Neural progenitor cell (in vitro differentiated cells): ENCODE results near the gene HOXA10. TPM values are rescaled to one million over a fixed set of nuclear protein-coding genes. Genes with fewer than 3 reads are reported as not detected.
A peak's percentile ranks its signal among the peaks of the same experiment; 100 is the strongest.

ENCODE experiments used
- DNase-seq: peaks from one replicate; pipeline ENCODE4 v3.0.0-alpha.2; 2016; ENCODE audit warnings: low spot score
- H2AFZ ChIP-seq: fragments of 200-600 bp; sonication (generic); replicated peaks from 2 replicates; pipeline ENCODE4 v1.6.1; 2016; ENCODE audit warnings: antibody characterized with exemption
- H3F3A ChIP-seq: fragments of 200-600 bp; sonication (generic); 2 replicates; pipeline ENCODE4 v1.6.1; 2016; ENCODE audit warnings: antibody characterized with exemption, low read depth
- H3K27ac ChIP-seq: fragments of 200-600 bp; sonication (generic); 2 replicates; pipeline ENCODE4 v1.5.1; 2016; ENCODE audit warnings: mild to moderate bottlenecking
- H3K27me3 ChIP-seq: fragments of 200-600 bp; sonication (generic); 2 replicates; pipeline ENCODE4 v1.6.1; 2016; ENCODE audit warnings: mild to moderate bottlenecking, moderate library complexity
- H3K36me3 ChIP-seq: fragments of 200-600 bp; sonication (generic); 2 replicates; pipeline ENCODE4 v1.5.1; 2016
- H3K4me1 ChIP-seq: fragments of 200-600 bp; sonication (generic); 2 replicates; pipeline ENCODE4 v1.6.1; 2016; ENCODE audit warnings: mixed run types
- H3K4me2 ChIP-seq: fragments of 200-600 bp; sonication (generic); 2 replicates; pipeline ENCODE4 v1.6.1; 2016
- H3K4me3 ChIP-seq: fragments of 200-600 bp; sonication (generic); 2 replicates; pipeline ENCODE4 v1.5.1; 2016
- H3K79me2 ChIP-seq: fragments of 200-600 bp; sonication (generic); 2 replicates; pipeline ENCODE4 v1.6.1; 2016; ENCODE audit warnings: low read depth
- H3K9ac ChIP-seq: fragments of 200-600 bp; sonication (generic); 2 replicates; pipeline ENCODE4 v1.6.1; 2016
- H3K9me3 ChIP-seq: fragments of 200-600 bp; sonication (generic); 2 replicates; pipeline ENCODE4 v1.5.1; 2016; ENCODE audit warnings: low read depth
- H4K20me1 ChIP-seq: fragments of 200-600 bp; sonication (generic); 2 replicates; pipeline ENCODE4 v1.6.1; 2016; ENCODE audit warnings: low read depth
- H3K27ac Mint-ChIP-seq: 3 replicates; pipeline ENCODE4 v1.8.0; 2021; ENCODE audit warnings: mixed read lengths
- H3K27me3 Mint-ChIP-seq: 2 replicates; pipeline ENCODE4 v1.8.0; 2022; ENCODE audit warnings: low read depth, mild to moderate bottlenecking, inconsistent platforms, moderate library complexity, mixed read lengths; ENCODE audit not compliant: insufficient read depth
- H3K36me3 Mint-ChIP-seq: 3 replicates; pipeline ENCODE4 v1.8.0; 2021; ENCODE audit warnings: mixed read lengths
- H3K4me1 Mint-ChIP-seq: 3 replicates; pipeline ENCODE4 v1.8.0; 2021; ENCODE audit warnings: mixed read lengths
- H3K4me3 Mint-ChIP-seq: 3 replicates; pipeline ENCODE4 v1.8.0; 2021; ENCODE audit warnings: mild to moderate bottlenecking, moderate library complexity, mixed read lengths
- H3K9me3 Mint-ChIP-seq: 3 replicates; pipeline ENCODE4 v1.8.0; 2020; ENCODE audit warnings: mixed read lengths
- CTCF ChIP-seq: fragments of 200-600 bp; sonication (generic); IDR thresholded peaks from 2 replicates; pipeline ENCODE4 v1.5.1; 2017; ENCODE audit warnings: antibody characterized with exemption, mild to moderate bottlenecking
- EZH2 ChIP-seq: fragments of 200-600 bp; sonication (generic); IDR thresholded peaks from 2 replicates; pipeline ENCODE4 v1.6.1; 2017; ENCODE audit warnings: antibody characterized with exemption, mild to moderate bottlenecking, moderate library complexity
- EZH2phosphoT487 ChIP-seq: fragments of 200-600 bp; sonication (generic); IDR thresholded peaks from 2 replicates; pipeline ENCODE4 v1.6.1; 2017; ENCODE audit warnings: antibody characterized with exemption
- total RNA-seq: library from RNA; depleted of rRNA; stranded (reverse); fragments of >200 nt; gene quantifications from 2 replicates; pipeline ENCODE4 v1.2.3, GENCODE V29; 2015; ENCODE audit warnings: low replicate concordance

HOXA10 gene
- total RNA-seq, 1 donor from 2014 or later = not detected

DNA sequence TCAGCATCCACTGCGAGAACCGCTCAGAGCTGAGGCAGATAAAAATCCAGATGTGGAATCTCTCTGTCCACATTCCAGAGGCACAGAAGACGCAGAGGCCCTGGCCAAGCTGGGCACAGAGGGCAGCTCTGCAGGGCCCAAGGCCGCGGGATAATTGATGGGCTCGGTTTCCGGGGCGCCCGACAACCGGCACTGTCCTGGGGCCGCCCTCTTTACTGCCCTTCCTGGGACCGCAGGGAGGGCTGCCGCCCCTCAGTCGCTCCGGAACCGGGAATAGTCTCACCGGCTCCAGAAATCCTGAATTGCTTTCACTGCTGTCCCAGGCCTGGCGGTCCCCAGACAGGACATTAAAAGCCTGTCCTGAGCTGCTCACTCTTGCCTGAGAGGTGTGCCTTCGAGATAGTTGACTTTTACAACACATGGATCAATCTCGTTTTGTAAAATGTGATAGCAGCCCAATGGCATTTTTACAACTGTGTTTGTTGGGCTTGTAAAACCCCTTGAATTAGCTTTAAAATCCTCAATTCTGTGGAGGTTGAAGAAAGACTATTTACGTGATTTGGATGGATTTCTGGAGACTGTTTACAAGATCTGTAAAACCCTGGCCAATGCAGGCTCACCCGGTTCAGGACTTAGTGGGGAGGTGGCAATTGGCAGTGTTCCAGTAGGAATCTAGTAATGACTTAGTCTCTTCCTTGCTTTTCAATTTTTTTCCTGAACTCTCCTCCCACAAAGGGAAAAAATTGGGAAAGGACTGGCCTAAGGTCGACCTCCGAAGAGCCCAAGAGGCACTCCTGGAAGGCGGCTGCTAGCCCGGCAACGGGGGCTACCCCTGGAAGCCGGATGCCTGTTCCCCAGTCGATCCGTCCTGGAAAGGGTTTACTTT lies 25.1 kb downstream of the HOXA10 start:
- Histone ChIP-seq H3K27ac (no peak overlapping the region), H2AFZ (no peak overlapping the region), H4K20me1 (peaks cover 71% of the 10 kb centered on the region), H3K4me1 (no peaks in the 10 kb centered on the region), H3K9me3 (no peaks in the 10 kb centered on the region), H3F3A (no peaks in the 10 kb centered on the region), H3K36me3 (no peaks in the 10 kb centered on the region), H3K9ac (no peak overlapping the region), H3K27me3 (peaks cover 100% of the 10 kb centered on the region), H3K4me2 (no peak overlapping the region), H3K4me3 (no peak overlapping the region), H3K79me2 (no peaks in the 10 kb centered on the region)
- TF ChIP-seq EZH2phosphoT487 (peak; percentile 1), EZH2 (peak; percentile 71), CTCF (no peak)
- Mint-ChIP-seq H3K36me3 (peaks cover 2% of the 10 kb centered on the region), H3K4me3 (no peak overlapping the region), H3K4me1 (peaks cover 5% of the 10 kb centered on the region), H3K9me3 (peaks cover 30% of the 10 kb centered on the region), H3K27me3 (peaks cover 94% of the 10 kb centered on the region), H3K27ac (no peak overlapping the region)
- DNase-seq = no peak

DNA sequence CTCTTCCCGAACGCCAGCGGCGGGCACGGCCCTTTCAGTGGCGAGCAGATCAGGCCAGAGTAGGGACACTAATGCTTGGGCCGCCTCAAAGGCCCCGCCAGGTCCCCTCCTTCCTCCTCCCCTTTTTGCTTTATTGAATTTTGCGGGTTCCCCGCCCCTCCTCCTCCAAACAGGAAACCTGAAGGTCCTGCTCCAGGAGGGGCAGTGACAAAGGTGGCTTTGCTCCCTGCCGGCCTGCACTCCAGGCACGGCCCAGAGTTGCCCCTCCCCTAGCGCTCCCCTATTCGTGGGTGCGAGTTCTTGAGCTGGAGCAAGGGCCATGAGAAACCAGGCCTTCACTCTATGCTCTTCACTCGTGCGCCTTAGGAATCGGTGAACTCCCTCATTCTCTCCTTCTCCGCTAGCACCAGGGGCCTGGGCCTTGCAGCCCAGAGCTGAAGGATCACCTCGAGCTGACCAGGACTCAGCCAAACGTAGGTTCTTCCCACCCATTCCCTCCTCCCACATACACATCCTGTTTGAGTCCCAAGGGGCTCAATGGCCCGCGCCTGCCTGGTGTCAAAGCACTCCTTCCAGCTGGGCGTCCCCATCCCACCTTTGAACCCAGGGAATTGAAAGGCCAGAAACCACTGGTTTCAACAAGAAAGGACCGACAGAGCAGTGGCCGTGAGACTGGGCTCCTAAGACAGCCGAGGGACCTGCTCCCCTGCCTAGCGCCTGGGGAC lies 25.9 kb downstream of the HOXA10 start:
- TF ChIP-seq EZH2 = peak; percentile 86
- no peak for TF ChIP-seq CTCF
- peak; percentile 82 for TF ChIP-seq EZH2phosphoT487
- Mint-ChIP-seq H3K4me1 (peaks cover 8% of the 10 kb centered on the region), H3K9me3 (peaks cover 27% of the 10 kb centered on the region), H3K27me3 (peaks cover 92% of the 10 kb centered on the region), H3K4me3 (peak overlapping the region; percentile 43), H3K36me3 (peaks cover under 1% of the 10 kb centered on the region), H3K27ac (no peak overlapping the region)
- no peak for DNase-seq
- peaks cover 100% of the 10 kb centered on the region for H3K27me3 ChIP-seq
- H4K20me1 ChIP-seq = peaks cover 76% of the 10 kb centered on the region
- H3K27ac ChIP-seq = no peak overlapping the region
- peak overlapping the region; percentile 5 for H3K4me3 ChIP-seq
- no peaks in the 10 kb centered on the region for H3F3A ChIP-seq
- H3K4me2 ChIP-seq = peak overlapping the region; percentile 38
- H3K4me1 ChIP-seq = peaks cover 4% of the 10 kb centered on the region
- H3K36me3 ChIP-seq = no peaks in the 10 kb centered on the region
- no peaks in the 10 kb centered on the region for H3K79me2 ChIP-seq
- H2AFZ ChIP-seq = no peak overlapping the region
- H3K9me3 ChIP-seq = no peaks in the 10 kb centered on the region
- H3K9ac ChIP-seq = no peak overlapping the region

DNA sequence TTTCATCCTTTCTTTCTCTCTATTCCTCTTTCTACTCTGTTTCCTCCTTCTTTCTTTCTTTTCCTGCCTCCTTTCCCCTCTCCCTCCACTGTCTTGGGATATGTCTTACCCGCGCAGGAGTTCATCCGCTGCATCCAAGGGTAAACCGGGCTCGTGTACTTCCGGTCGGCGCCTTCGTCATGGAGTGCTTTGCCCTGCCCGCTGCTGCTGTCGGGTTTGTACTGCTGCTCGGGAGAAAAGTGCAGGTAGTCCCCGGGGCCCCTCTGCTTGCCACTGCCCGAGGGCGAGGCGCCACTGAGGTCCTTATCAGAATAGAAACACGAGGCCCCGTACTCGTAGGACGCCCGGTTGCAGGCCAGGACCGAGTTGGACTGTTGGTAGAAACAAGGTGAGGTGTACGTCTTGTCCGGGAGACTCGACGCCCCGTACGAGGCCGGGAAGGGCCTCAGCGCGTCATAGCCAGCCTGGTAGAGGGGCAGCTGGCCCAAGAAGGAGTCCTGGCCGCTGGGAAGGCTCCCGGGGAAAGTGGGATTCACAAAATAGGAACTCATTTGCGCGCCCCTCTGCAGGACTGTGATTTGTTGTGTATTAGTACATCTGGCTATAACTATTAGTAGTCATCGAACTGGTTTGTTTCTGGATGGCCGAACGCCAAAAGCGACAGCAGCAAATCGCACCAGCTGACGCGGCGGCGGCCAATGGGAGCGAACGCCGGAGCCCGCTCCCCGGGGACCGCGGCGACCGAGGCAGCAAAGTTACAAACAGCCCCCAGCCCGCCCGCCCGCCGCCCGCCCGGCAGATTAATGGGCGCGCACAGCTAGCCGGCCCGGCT lies 26.7 kb downstream of the HOXA10 start, which contains the start of gene HOXA6:
Gene HOXA6 (minus strand): TSS at position 576 of the 832 bp plus-strand sequence. CDS start 25 bp downstream, at position 551.
- Histone ChIP-seq H3F3A (no peaks in the 10 kb centered on the region), H4K20me1 (peaks cover 76% of the 10 kb centered on the region), H3K9ac (no peak within 1 kb of the TSS), H3K79me2 (no peaks in the 10 kb centered on the region), H2AFZ (no peak within 1 kb of the TSS), H3K4me1 (peaks cover 7% of the 10 kb centered on the region), H3K27me3 (peaks cover 100% of the 10 kb centered on the region), H3K27ac (no peak within 1 kb of the TSS), H3K36me3 (no peaks in the 10 kb centered on the region), H3K9me3 (no peaks in the 10 kb centered on the region), H3K4me3 (peak within 1 kb of the TSS; percentile 5), H3K4me2 (peak within 1 kb of the TSS; percentile 38)
- TF ChIP-seq CTCF = no peak
- TF ChIP-seq EZH2phosphoT487 = peak; percentile 71
- TF ChIP-seq EZH2 = peak; percentile 88
- Mint-ChIP-seq H3K4me1 (peaks cover 12% of the 10 kb centered on the region), H3K9me3 (peaks cover 29% of the 10 kb centered on the region), H3K27me3 (peaks cover 91% of the 10 kb centered on the region), H3K27ac (no peak within 1 kb of the TSS), H3K4me3 (peak within 1 kb of the TSS; percentile 43), H3K36me3 (no peaks in the 10 kb centered on the region)
- DNase-seq = no peak
